Heart left ventricle (tissue), 16 donors: ENCODE data around the gene LRRC32. TPM values are rescaled to one million over a fixed set of nuclear protein-coding genes. Genes with fewer than 3 reads are reported as not detected.
A peak's percentile ranks its signal among the peaks of the same experiment; 100 is the strongest.

Experiments used
- ATAC-seq, 4 donors: fragments of 200-7000 bp; cut with Tn5 transposase; one replicate each; pipeline ENCODE4 v1.9.1; 2020 to 2022; ENCODE audit warnings: moderate library complexity in 4 of 4, mild to moderate bottlenecking in 3 of 4, moderate number of reproducible peaks in 1 of 4
- DNase-seq, 5 donors: peaks; one replicate each; pipeline ENCODE4 v3.0.0-alpha.2; 2020
- H3K27ac ChIP-seq, 12 donors: fragments of 200-600 bp; sonication (generic) in 4 of 12; one replicate each; pipeline versions ENCODE4 v1.5.0 to v1.8.0; 2016 to 2022; ENCODE audit warnings: mild to moderate bottlenecking in 2 of 12
- H3K27me3 ChIP-seq, 9 donors: fragments of 200-600 bp; sonication (generic) in 2 of 9; one replicate each; pipeline versions ENCODE4 v1.5.1 to v1.8.0; 2016 to 2022; ENCODE audit warnings: mild to moderate bottlenecking in 3 of 9
- H3K36me3 ChIP-seq, 9 donors: fragments of 200-600 bp; sonication (generic) in 2 of 9; one replicate each; pipeline versions ENCODE4 v1.5.0 to v1.8.0; 2018 to 2022; ENCODE audit warnings: mild to moderate bottlenecking in 2 of 9
- H3K4me1 ChIP-seq, 12 donors: fragments of 200-600 bp; sonication (generic) in 4 of 12; one replicate each; pipeline versions ENCODE4 v1.5.0 to v1.8.0; 2016 to 2022; ENCODE audit warnings: mild to moderate bottlenecking in 3 of 12
- H3K4me3 ChIP-seq, 12 donors: fragments of 200-600 bp; sonication (generic) in 4 of 12; one replicate each; pipeline versions ENCODE4 v1.5.0 to v1.8.0; 2017 to 2022; ENCODE audit warnings: mild to moderate bottlenecking in 9 of 12, moderate library complexity in 4 of 12
- H3K9me3 ChIP-seq, 12 donors: fragments of 200-600 bp; sonication (generic) in 4 of 12; one replicate each; pipeline versions ENCODE4 v1.5.0 to v1.8.0; 2016 to 2022; ENCODE audit warnings: mild to moderate bottlenecking in 1 of 12
- POLR2A ChIP-seq, 2 donors: fragments of 450-650 bp; IDR thresholded peaks; one replicate each; pipeline ENCODE4 v1.6.1; 2017; ENCODE audit warnings: antibody characterized with exemption in 2 of 2, mild to moderate bottlenecking in 2 of 2, moderate library complexity in 2 of 2
- WGBS, 4 donors: extraction: QIAGEN DNeasy Blood & Tissue Kit in 2 of 4; methylation state at CpG; one replicate each; pipeline versions ENCODE4 v1.1.5 to v1.1.7; 2013 to 2018; 5-methylcytosine and 5-hydroxymethylcytosine counted together
- intact Hi-C, 10 donors: fragments of 100-400 bp; cut with DNase I; formaldehyde crosslinking; loops; one replicate each; pipeline versions ENCODE4 v1.11.1 to v1.14.2; 2022
- polyA plus RNA-seq, 2 donors: library from polyadenylated mRNA; stranded (reverse); fragments of 200-250 nt; gene quantifications; one replicate each; pipeline ENCODE4 v1.2.3, GENCODE V29; 2013
- total RNA-seq, 9 donors: library from RNA; depleted of rRNA in 2 of 9; stranded (reverse); fragments of >200 nt in 2 of 9; fragmentation: NEBNext Ultra II Directional in 3 of 9; extraction: Animal tissue kit (Norgen Biotek cat#: 25700) in 3 of 9; gene quantifications; one replicate each; pipeline versions ENCODE4 v1.1.0 to v1.2.4, GENCODE V29; 2016 to 2023
- TF ChIP-seq, protein P1 (sequence below), 12 donors: fragments of 200-600 bp; sonication (generic) in 4 of 12; IDR thresholded peaks; one replicate each; pipeline versions ENCODE4 v1.5.0 to v1.8.0; 2018 to 2022; ENCODE audit warnings: antibody characterized with exemption in 12 of 12, mild to moderate bottlenecking in 5 of 12
- donor health status: ischemic (EF 13 %, LVEDD 7.1; RV severe dilation, severe dysfunction).
- donor health status: healthy with polysubstance abuse.
- donor health status: DM: no; HTN: yes; CAD: no.
- donor health status: DM: no; HTN: no; CAD: no.
- donor health status: ischemic (EF 25% LVEDD 6.9; RV normal size, moderate dysfunction).
- donor health status: ischemic (EF 25% LVEDD 5.7; RV mildly dilated, moderate dysfunction).
- donor health status: healthy.
- donor health status: DM: yes; HTN: yes; CAD: no.
- donor health status: ischemic (EF 35%, LVEDD 5.7; RV mildly dilated, moderate dysfunction).
- donor health status: nonischemic (EF 11% LVEDD 7.7; RV severe dilation, severe dysfunction).
- donor health status: DM: yes; HTN: yes; CAD: no.
- donor health status: PGD.
- donor health status: ischemic (EF 29% LVEDD 5.4; RV normal size, mild dysfunction).
- donor health status: nonischemic (EF 23%, LVEDD 6.1; RV moderate dilation, normal function).

The LRRC32 gene
- total and polyA plus RNA-seq, 11 donors, result 20.1 to 79.0 (median 44.6) TPM

DNA sequence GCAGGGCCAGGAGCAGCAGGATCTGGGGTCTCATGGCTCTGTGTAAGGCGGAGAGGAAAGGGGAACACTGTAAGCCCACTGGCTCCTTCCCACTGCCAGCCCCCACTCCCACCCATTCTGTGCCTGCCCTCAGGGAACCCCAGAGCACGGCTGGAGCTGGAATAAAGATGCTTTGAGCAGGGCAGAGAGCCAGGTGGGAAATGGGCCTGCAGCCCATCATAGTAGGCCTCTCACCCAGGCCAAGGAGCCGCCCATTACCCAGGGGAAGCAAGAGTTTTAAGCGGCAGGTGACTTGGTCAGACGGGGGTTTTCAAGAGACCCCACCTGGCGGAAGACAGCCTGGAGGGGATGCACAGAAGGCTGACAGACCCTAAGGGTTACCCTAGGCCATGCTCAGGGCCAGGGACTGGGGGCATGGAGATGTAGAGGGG, 4.6 kb downstream of the LRRC32 start:
- intact Hi-C loops, result loop anchor here in 5 of 10 donors (2.0 to 5.0 kb wide), 5 partner anchors 34 to 219 kb away; partner anchors contain the start of gene EMSY (in 1 of the 5)

DNA sequence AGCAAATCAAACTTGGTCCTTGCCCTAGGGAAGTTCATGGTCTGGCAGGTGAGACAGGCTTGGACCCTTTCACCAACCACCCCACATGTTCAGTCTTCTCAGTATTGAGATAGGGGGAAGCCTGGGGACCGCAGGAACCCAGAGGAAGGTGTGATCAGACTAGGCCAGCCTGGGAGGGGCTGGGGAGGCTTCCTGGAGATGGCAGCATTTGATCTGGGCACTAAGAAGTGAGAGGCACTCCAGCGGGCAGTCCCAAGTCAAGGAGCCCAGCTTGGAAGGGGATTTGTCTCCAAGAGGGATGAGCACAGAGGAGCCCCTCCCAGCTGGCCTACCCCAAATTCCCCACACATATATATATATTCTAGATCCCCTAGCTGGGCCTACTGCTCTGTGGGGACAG, 5.4 kb downstream of the LRRC32 start:
- peak in 3 of 5 donors; percentile 3 to 13 (median 8) for DNase-seq
- intact Hi-C loops, result loop anchor here in 4 of 10 donors (5.0 kb wide), 4 partner anchors 33 to 218 kb away; partner anchors contain the start of gene EMSY (in 1 of the 4)
- peaks cover 0 to 55% (median 30%) of the 10 kb centered on the region in 9 donors for H3K36me3 ChIP-seq

More for the DNA sequence above, 4.6 kb downstream of the LRRC32 start:
- H3K9me3 ChIP-seq, result no peaks in the 10 kb centered on the region
- H3K27ac ChIP-seq, result peak overlapping the region in 11 of 12 donors; percentile 63 to 93 (median 74)
- ATAC-seq, result no peak
- H3K4me1 ChIP-seq, result peaks cover 0 to 52% (median 34%) of the 10 kb centered on the region in 12 donors
- no peak for TF ChIP-seq POLR2A (IDR thresholded peaks at IDR 0.05)
- TF ChIP-seq, protein P1, sequence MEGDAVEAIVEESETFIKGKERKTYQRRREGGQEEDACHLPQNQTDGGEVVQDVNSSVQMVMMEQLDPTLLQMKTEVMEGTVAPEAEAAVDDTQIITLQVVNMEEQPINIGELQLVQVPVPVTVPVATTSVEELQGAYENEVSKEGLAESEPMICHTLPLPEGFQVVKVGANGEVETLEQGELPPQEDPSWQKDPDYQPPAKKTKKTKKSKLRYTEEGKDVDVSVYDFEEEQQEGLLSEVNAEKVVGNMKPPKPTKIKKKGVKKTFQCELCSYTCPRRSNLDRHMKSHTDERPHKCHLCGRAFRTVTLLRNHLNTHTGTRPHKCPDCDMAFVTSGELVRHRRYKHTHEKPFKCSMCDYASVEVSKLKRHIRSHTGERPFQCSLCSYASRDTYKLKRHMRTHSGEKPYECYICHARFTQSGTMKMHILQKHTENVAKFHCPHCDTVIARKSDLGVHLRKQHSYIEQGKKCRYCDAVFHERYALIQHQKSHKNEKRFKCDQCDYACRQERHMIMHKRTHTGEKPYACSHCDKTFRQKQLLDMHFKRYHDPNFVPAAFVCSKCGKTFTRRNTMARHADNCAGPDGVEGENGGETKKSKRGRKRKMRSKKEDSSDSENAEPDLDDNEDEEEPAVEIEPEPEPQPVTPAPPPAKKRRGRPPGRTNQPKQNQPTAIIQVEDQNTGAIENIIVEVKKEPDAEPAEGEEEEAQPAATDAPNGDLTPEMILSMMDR (IDR thresholded peaks at IDR 0.05), result no peak
- peak in 3 of 5 donors; percentile 17 to 38 (median 20) for DNase-seq
- H3K4me3 ChIP-seq, result peak overlapping the region in 10 of 12 donors; percentile 70 to 87 (median 76)
- H3K27me3 ChIP-seq, result peaks cover 0 to 12% (median 0%) of the 10 kb centered on the region in 9 donors
- WGBS, 4 donors, result 52 to 74% (median 67%) methylated on average over 6 of the region's 6 CpGs
- peaks cover 0 to 47% (median 23%) of the 10 kb centered on the region in 9 donors for H3K36me3 ChIP-seq

DNA sequence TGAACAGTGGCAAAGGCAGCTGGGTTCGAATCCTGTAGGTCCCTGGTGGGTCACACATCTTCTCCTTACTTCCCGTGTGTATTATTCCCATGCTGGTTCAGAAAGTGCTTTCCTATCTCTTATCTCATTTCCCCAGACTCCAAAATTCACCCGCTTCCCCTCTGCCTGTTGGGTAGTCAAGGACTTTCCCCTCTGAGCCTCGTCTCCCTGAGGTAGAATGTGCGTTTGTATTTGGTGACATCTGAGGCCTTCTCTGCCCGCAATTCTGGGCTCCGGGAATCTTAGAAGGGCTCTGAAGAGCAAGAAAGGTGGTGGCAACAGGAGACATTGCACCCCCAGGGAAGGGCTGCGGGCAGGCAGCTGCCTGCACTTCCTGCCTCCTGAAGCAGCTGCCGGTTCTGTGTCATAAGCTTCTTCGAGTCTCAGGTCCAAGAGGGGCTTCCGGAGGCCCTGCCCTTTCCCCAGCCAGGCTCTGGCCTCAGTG, 5.9 kb downstream of the LRRC32 start:
- TF ChIP-seq POLR2A (IDR thresholded peaks at IDR 0.05), result no peak
- TF ChIP-seq, protein P1 (IDR thresholded peaks at IDR 0.05), result no peak
- Histone ChIP-seq H3K4me1 (peaks cover 0 to 54% (median 29%) of the 10 kb centered on the region in 12 donors), H3K36me3 (peaks cover 0 to 60% (median 36%) of the 10 kb centered on the region in 9 donors), H3K27me3 (no peaks in the 10 kb centered on the region), H3K27ac (peak overlapping the region; percentile 44 to 93 (median 66)), H3K9me3 (no peaks in the 10 kb centered on the region), H3K4me3 (peak overlapping the region in 1 of 12 donors; percentile 21)
- intact Hi-C loops, result loop anchor here in 4 of 10 donors (5.0 kb wide), 4 partner anchors 32 to 217 kb away; partner anchors contain the start of gene EMSY (in 1 of the 4)
- WGBS, 4 donors, result 43 to 57% (median 51%) methylated on average over 11 of the region's 11 CpGs
- DNase-seq (peak in 3 of 5 donors; percentile 19 to 28 (median 24)), ATAC-seq (peak in 1 of 4 donors; percentile 52)

More for the DNA sequence above, 5.4 kb downstream of the LRRC32 start:
- no peak for ATAC-seq
- 71 to 76% (median 73%) methylated on average over 2 of the region's 2 CpGs for WGBS, 4 donors
- Histone ChIP-seq H3K4me3 (peak overlapping the region in 2 of 12 donors; percentile 12 to 21), H3K27me3 (peaks cover 0 to 5% (median 0%) of the 10 kb centered on the region in 9 donors), H3K9me3 (no peaks in the 10 kb centered on the region), H3K27ac (peak overlapping the region; percentile 44 to 93 (median 70)), H3K4me1 (peaks cover 0 to 49% (median 31%) of the 10 kb centered on the region in 12 donors)
- no peak for TF ChIP-seq POLR2A (IDR thresholded peaks at IDR 0.05)
- TF ChIP-seq, protein P1 (IDR thresholded peaks at IDR 0.05), result no peak

DNA sequence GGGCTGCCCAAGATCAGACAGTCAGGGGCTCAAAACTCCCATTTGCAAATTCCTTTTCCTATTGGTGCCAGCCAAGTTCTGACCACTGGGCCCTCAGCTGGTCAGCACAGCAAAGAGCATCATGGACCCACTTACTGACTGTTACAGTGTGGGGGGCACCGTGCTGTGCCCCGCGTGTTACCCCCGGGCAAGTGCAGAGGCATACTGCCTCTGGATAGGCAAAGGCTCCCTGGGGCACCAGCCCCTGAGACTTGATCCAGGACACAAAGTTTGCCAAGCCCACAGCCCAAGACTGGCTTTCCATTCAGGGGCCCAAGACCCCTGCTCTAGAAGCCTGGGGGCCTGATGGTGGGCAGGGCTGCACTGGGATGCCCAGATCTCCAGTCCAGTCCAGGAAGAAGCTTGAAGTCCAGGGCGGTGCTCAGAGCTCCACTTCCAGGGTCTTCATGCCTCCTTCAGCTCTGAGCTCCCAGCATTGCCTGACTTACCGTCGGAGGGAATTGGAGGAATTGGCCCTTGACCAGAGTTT, 6.6 kb downstream of the LRRC32 start:
- peak in 2 of 5 donors; percentile 7 to 22 for DNase-seq
- Histone ChIP-seq H3K27ac (peak overlapping the region in 10 of 12 donors; percentile 44 to 93 (median 68)), H3K36me3 (peaks cover 0 to 67% (median 42%) of the 10 kb centered on the region in 9 donors), H3K27me3 (no peaks in the 10 kb centered on the region), H3K9me3 (no peaks in the 10 kb centered on the region), H3K4me3 (no peak overlapping the region), H3K4me1 (peaks cover 0 to 61% (median 29%) of the 10 kb centered on the region in 12 donors)
- WGBS, 4 donors, result 79 to 86% (median 83%) methylated on average over 5 to 7 of the region's 7 CpGs
- ATAC-seq, result no peak
- intact Hi-C loops, result no loop called here
- TF ChIP-seq POLR2A (IDR thresholded peaks at IDR 0.05), result no peak
- TF ChIP-seq, protein P1 (IDR thresholded peaks at IDR 0.05), result no peak
